Esophagus muscularis mucosa (tissue), 4 donors: ENCODE results near the gene CARD9.

Experiments used
- CTCF ChIP-seq, 3 experiments: fragments of 200-600 bp in 2 of 3; fragments of 450-650 bp in 1 of 3; sonication (generic) in 2 of 3; IDR thresholded peaks; one replicate each; pipeline ENCODE4 v1.5.1; 2017 to 2019; ENCODE audit warnings: antibody characterized with exemption in 3 of 3, mild to moderate bottlenecking in 2 of 3, moderate library complexity in 1 of 3
- EP300 ChIP-seq: sonication (generic); formaldehyde crosslinking; IDR thresholded peaks from one replicate; pipeline ENCODE4 v1.6.1; 2017; ENCODE audit warnings: antibody characterized with exemption
- POLR2A ChIP-seq: fragments of 450-650 bp; IDR thresholded peaks from one replicate; pipeline ENCODE4 v1.6.1; 2017; ENCODE audit warnings: antibody characterized with exemption, moderate library complexity, mild to moderate bottlenecking, low read depth
- POLR2AphosphoS5 ChIP-seq, 2 donors: sonication (generic); formaldehyde crosslinking; IDR thresholded peaks; one replicate each; pipeline ENCODE4 v1.6.1; 2017; ENCODE audit warnings: antibody characterized with exemption in 2 of 2

GRCh38 chr9:136416427-136416826 is 43.0 kb upstream of the CARD9 start:
- no peak for TF ChIP-seq POLR2AphosphoS5 (IDR thresholded peaks at IDR 0.05)
- TF ChIP-seq CTCF (IDR thresholded peaks at IDR 0.05): no peak
- no peak for TF ChIP-seq POLR2A
- no peak for TF ChIP-seq EP300
